Activated naive CD8-positive, alpha-beta T cell treated with anti-CD3 and anti-CD28 coated beads for 36 hours (primary cell): Measurements from ENCODE around the gene AGTRAP. TPM values are rescaled to one million over a fixed set of nuclear protein-coding genes. Genes with fewer than 3 reads are reported as not detected.

Source experiments
- DNase-seq: peaks from one replicate; pipeline ENCODE4 v3.0.0; 2021
- H3K27ac Mint-ChIP-seq: one replicate; pipeline ENCODE4 v1.8.0; 2022; ENCODE audit warnings: mild to moderate bottlenecking, moderate library complexity, mixed read lengths
- H3K27me3 Mint-ChIP-seq: one replicate; pipeline ENCODE4 v1.8.0; 2022; ENCODE audit warnings: mild to moderate bottlenecking, mixed read lengths
- H3K36me3 Mint-ChIP-seq: one replicate; pipeline ENCODE4 v1.8.0; 2021; ENCODE audit warnings: mild to moderate bottlenecking, mixed read lengths
- H3K4me1 Mint-ChIP-seq: one replicate; pipeline ENCODE4 v1.8.0; 2021; ENCODE audit warnings: mixed read lengths
- H3K4me3 Mint-ChIP-seq: one replicate; pipeline ENCODE4 v1.8.0; 2022; ENCODE audit warnings: mild to moderate bottlenecking, moderate library complexity, mixed read lengths
- H3K9me3 Mint-ChIP-seq: one replicate; pipeline ENCODE4 v1.8.0; 2022; ENCODE audit warnings: mixed read lengths
- total RNA-seq, 2 experiments: library from RNA; stranded (reverse); gene quantifications; one replicate each; pipeline ENCODE4 v1.2.3, GENCODE V29; 2021

AGTRAP gene
- total RNA-seq, 2 experiments from 2014 or later, result 10.2 to 11.0 TPM

DNA sequence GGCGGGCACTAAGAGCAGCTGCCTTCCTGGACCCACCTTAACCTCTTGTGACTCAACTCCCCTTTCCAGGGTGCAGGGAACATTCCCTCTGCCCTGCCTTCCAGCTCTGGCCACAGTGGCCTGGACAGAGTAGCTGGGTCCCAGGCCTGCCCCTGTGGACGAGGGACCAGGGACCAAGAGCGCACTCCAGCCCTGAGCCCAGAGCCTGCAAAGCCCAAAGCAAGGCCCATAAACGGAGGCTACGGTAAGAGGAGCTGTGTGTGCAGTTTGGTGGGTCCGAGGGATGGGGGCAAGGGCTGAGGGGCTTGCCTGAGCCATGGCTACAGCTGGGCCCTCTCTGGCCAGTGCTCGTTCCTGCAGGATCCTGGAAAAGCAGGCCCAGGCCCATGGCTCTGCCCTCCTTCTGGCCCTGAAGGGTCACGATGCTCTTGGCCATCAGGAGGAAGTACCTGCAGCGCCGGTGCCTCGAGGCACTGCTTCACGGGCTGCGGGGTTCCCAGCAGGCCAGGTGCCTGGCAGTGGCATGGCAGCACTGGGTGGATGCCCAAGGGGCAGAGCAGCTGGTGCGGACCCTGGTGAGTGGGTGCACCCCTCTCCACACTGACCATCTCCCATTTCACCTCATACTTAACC, 52.0 kb downstream of the AGTRAP start:
- Mint-ChIP-seq H3K27me3 (no peaks in the 10 kb centered on the region), H3K4me3 (no peak overlapping the region), H3K27ac (no peak overlapping the region), H3K9me3 (no peaks in the 10 kb centered on the region), H3K36me3 (peaks cover 4% of the 10 kb centered on the region), H3K4me1 (peaks cover 2% of the 10 kb centered on the region)
- no peak for DNase-seq

DNA sequence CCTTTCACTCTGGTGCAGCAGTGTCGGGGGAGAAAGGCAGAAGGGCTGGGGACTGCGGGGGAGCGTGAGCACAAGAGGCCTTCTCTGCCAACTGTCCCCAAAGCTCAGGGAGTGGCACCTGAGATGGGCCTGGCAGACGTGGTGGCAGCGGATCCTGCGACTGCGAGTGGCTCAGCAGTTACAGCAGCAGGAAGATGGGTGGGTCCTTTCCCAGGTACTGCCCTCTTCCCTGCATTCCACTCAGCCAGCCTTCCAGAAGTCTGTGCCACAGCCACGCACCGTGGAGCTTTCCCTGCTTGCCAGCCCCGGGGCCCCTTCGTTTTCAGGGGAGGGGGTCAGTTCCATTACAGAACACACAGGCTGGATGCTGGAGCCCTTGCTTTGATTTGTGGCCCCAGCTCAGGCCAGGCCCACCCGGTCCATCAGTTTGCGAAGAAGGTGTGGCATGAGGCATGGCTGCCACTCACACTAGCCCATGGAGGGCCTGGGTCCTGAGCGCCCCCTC, 52.7 kb downstream of the AGTRAP start:
- H3K36me3 Mint-ChIP-seq, result peaks cover 4% of the 10 kb centered on the region
- no peak overlapping the region for H3K4me3 Mint-ChIP-seq
- peaks cover 2% of the 10 kb centered on the region for H3K4me1 Mint-ChIP-seq
- no peaks in the 10 kb centered on the region for H3K9me3 Mint-ChIP-seq
- no peak for DNase-seq
- no peak overlapping the region for H3K27ac Mint-ChIP-seq
- H3K27me3 Mint-ChIP-seq, result no peaks in the 10 kb centered on the region

DNA sequence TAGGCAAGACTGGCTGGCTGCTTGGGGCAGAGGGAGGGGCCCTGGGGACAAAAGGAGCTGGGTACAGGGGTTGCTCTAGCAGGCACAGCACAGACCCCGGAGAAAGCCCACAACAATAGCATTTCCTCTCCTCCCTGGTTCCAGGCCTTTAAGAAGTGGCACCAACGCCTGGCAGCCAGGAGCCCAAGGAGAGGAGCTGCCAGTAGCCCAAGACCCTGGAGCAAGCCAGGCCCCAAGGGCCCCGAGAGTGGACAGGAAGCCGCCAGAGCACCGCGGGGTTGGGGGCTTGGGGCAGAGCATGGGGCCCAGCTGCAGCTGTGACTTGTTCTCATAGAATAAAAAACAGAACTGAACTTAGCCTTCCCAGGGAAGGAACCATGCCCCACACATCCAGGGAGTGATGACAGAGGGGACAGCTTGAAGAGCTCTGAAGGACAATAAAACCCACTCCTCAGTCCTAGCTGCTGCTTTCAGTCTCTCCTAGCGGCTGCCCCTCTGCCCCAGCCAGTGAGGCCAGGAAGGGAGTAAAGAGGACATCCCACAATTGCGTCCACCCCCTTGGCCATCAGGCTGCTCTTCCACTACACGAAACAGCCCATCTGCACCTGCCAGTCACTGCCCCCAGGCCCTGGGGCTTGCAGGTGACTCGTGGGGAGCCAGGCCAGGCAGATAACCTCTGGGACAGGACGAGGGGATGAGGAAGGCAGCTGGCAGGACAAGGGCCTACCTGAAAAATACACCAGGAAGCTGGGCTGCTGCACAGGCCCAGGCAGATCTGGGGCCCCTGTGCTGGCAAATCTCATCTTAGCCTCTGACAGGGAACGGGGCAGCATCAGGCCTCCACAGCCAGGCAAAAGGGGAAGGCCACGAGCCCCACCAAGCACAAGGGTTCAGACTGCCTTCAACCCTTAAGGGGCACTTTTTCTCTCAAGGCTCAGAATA, 53.5 kb downstream of the AGTRAP start:
- Mint-ChIP-seq H3K9me3 (no peaks in the 10 kb centered on the region), H3K4me1 (peaks cover 2% of the 10 kb centered on the region), H3K27me3 (no peaks in the 10 kb centered on the region), H3K4me3 (no peak overlapping the region), H3K36me3 (peaks cover 4% of the 10 kb centered on the region), H3K27ac (no peak overlapping the region)
- DNase-seq, result no peak

DNA sequence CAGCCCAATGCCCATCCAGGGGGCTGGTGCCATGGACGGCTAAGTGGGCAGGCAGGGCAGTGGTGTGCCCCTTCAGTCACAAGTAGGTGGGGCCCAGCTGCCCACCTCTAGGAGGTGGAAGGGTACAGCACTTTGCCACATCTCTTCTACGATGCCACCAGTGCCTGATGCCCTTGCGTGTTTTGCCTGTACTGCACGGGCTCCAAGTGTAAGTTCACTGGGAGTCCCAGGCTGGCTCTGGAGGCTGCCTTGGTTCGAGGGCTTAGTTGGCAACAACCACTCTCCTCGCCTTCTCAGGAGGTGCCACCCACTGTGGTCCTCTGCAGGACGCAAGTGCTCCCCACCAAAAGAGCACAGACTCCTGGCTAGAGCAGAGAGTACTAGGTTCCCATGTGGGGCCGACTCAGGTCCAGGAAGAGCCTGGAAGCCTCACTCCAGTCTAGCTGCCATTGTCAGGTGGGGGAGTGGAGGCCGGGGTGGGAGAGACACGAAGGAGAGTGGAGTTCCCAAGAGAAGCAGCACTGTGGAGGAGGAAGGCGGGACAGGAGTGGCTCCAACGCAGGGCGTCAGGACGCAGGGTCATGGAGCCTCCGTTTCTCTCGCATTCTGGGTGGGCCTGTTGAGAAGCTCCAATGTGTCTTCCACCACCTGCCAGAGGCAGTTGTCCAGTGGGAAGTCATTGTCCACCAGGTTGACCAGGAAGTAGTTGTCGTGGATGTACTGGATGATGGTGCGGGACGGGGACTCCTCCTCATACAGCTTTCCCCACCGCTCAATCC, 54.4 kb downstream of the AGTRAP start:
- Mint-ChIP-seq H3K27ac (peak overlapping the region; percentile 64), H3K4me3 (no peak overlapping the region), H3K9me3 (no peaks in the 10 kb centered on the region), H3K36me3 (peaks cover 4% of the 10 kb centered on the region), H3K4me1 (peaks cover 2% of the 10 kb centered on the region), H3K27me3 (no peaks in the 10 kb centered on the region)
- no peak for DNase-seq

DNA sequence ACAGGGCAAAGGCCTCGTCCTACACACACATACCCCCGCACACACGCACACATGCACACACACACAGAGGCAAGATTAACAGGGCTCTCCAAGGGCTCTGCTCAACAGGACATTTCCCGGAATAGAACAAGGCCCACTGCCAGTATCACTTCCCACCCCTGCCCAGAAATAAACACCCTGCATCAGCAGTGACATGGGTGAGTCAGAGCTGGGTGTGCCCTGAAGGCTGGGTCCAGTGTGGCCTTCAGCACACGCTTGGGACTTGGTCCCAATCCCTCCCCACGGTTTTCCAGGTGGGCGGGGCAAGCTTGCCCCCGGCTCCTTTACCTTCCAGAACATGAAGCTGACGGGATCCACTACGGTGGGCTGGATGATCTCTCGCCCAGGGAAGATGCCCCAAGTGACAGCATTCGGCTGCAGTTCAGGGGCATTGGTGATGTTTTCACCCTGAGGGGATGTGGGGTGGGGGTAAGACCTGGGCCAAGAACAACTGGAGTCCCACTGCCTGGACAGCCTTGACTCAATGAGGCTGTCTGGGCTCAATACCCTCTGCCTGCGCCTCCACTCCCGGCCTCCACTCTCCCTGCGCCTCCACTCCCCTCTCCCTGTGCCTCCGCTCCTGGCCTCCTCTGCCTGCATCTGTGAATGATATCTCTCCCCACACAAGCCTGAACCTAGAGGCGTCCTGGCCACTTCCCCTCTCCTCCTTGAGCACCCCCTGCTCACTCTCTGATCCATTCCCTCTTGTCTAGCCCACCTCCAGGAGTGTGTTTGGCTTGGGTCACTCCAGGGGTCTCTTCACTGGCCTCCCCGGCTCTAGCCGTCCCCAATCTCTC, 55.2 kb downstream of the AGTRAP start:
- H3K4me3 Mint-ChIP-seq, result no peak overlapping the region
- H3K27me3 Mint-ChIP-seq, result no peaks in the 10 kb centered on the region
- no peaks in the 10 kb centered on the region for H3K9me3 Mint-ChIP-seq
- peaks cover 4% of the 10 kb centered on the region for H3K36me3 Mint-ChIP-seq
- DNase-seq, result no peak
- H3K4me1 Mint-ChIP-seq, result no peaks in the 10 kb centered on the region
- H3K27ac Mint-ChIP-seq, result no peak overlapping the region

DNA sequence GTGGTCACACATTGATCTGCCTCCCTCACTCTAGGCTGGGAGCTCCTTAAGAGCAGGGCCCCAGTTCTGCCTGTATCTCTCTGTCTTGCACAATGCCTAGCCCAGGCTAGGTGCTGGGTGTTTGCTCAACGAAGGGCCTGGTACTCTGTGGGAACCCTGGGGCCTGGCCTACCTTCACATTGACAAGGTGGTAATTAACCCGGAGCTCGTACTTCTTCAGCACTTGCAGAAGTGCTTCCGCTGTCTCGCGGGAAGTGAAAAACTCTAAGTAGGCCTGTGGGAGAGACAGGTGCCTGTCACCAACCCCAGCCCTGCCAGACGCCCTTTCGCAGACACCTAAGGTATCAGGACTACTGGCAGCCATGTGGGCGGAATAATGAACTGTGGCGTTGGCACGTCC, 56.2 kb downstream of the AGTRAP start:
- no peaks in the 10 kb centered on the region for H3K4me1 Mint-ChIP-seq

DNA sequence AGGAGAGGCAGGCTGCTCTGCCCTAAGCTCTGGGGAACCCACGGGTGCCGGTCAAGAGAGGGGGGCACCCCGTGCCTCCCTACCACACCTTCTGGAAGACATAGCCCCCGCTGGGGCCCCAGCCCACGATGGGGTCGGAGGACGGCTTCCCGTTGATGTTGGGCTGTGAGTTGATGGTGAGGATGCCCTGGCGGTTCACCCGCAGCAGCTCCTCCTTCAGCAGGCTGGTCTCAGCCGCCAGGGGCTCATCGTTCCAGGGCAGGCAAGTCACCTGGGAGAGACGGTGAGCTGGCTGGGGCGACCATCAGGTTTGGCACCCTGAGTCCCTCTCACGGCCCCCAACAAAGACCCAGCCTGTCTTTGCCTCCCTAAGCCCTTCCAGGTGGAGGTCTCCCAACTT, 57.9 kb downstream of the AGTRAP start:
- Mint-ChIP-seq H3K27me3 (no peaks in the 10 kb centered on the region), H3K27ac (no peak overlapping the region), H3K9me3 (no peaks in the 10 kb centered on the region), H3K4me3 (no peak overlapping the region), H3K36me3 (peaks cover 4% of the 10 kb centered on the region), H3K4me1 (no peaks in the 10 kb centered on the region)
- DNase-seq, result no peak

More for the DNA sequence above, 56.2 kb downstream of the AGTRAP start:
- Mint-ChIP-seq H3K27ac (no peak overlapping the region), H3K4me3 (no peak overlapping the region), H3K36me3 (peaks cover 4% of the 10 kb centered on the region), H3K9me3 (no peaks in the 10 kb centered on the region), H3K27me3 (no peaks in the 10 kb centered on the region)
- no peak for DNase-seq

DNA sequence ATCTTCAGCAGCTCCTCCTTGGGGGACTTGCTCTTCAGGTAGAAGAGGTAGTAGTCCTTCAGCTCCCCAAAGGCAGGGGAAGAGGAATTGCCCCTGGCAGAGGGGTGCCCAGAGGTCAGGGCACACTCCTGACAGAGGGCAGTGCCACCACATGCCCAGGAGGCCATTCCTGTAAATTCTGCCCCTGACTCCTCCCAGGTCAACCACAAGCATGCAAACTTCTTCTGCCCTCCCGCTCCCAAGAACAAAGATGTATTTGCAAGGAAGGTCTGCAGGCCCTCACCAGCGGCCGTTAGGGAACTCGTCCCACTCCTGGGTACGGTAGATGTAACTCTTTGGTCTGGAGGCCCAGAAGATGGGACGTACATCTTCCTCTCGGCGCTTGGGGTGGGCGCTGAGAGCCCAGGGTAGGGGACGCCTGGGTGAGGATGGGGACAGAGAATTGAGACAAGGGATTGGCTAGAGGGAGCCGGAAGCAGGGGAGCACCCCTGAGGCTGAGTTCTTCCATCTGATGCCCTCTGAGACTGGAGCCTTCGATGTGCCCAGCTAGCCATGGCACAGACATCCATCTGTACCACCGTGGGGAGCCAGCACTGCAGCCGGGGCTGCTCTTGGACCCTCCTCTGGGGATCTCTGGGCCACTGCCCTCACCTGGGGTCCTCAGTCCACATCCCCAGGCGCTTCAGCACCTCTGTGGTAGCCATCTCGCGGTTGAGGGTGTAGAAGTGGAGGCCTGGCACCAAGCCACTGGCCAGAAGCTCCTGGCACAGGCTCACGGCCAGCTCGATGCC, 58.7 kb downstream of the AGTRAP start:
- H3K27me3 Mint-ChIP-seq, result no peaks in the 10 kb centered on the region
- no peak overlapping the region for H3K4me3 Mint-ChIP-seq
- H3K36me3 Mint-ChIP-seq, result peaks cover 4% of the 10 kb centered on the region

DNA sequence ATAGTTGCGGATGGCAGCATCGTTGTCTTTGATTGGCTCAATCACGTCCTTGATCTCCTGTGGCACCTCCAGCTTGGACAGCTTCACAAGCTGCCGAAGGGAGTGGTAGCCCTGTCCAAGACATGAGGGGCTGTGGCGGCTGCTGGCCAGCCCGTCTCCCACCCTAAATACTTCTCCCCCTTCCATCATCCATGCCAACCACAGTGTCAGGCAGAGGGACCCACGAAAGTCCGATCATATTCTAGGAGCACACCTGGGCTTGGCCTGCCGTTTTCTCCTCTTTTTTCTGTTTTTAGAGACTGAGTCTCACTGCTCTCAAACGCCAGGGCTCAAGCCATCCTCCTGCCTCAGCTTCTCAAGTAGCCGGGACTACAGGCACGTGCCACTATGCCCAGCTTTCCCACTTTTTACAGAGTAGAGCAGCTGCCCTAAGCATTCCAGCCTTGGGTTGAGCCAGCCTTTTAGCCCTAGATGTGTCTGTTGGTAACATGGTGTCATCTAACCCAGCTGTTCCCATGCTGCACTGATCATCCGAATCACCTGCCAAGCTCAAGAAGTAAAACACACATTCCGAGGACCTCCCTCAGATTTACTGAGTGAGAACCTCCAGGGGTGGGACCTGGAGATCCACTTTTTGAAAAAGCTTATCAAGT, 59.4 kb downstream of the AGTRAP start:
- Mint-ChIP-seq H3K27ac (no peak overlapping the region), H3K27me3 (no peaks in the 10 kb centered on the region), H3K4me1 (no peaks in the 10 kb centered on the region), H3K9me3 (no peaks in the 10 kb centered on the region), H3K36me3 (peaks cover 4% of the 10 kb centered on the region), H3K4me3 (no peak overlapping the region)
- DNase-seq, result no peak

More for the DNA sequence above, 58.7 kb downstream of the AGTRAP start:
- DNase-seq, result no peak
- Mint-ChIP-seq H3K9me3 (no peaks in the 10 kb centered on the region), H3K4me1 (no peaks in the 10 kb centered on the region), H3K27ac (no peak overlapping the region)

DNA sequence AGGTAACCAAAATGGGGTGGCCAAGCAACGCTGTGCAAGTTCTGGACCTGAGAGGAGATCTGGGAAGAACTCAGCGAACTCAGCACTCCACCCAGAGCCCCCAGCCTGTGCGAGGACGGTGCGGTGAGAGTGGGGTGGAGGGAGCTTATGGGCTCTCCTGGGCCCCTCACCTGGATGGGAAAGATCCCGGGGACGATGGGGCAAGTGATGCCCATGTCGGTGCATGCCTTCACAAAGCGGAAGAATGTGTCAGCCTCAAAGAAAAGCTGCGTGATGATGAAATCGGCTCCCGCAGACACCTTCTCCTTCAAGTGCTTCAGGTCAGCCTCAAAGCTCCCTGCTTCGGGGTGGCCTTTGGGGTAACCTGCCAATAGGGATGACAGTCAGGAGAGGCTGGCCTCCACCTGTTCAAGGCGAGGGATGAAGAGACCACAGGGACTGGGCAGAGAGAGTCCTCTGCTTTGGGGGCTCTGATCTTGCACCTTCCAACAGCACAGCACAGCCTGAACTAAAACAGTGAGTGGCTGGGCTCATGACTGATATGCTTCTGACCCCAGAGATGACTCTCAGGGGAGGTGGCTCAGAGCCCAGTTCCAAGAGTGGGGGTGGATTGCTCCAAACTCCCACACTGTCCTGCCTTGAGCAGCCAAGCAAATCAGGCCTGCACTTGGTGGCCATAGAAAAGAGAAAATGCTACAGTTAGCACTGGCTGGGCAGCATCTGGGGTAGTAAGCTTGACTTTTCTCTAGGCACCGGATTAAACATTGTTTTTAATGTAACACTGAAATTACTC, 60.3 kb downstream of the AGTRAP start:
- Mint-ChIP-seq H3K36me3 (peaks cover 4% of the 10 kb centered on the region), H3K27me3 (no peaks in the 10 kb centered on the region), H3K4me1 (no peaks in the 10 kb centered on the region), H3K27ac (no peak overlapping the region), H3K4me3 (no peak overlapping the region), H3K9me3 (no peaks in the 10 kb centered on the region)
- DNase-seq, result no peak

DNA sequence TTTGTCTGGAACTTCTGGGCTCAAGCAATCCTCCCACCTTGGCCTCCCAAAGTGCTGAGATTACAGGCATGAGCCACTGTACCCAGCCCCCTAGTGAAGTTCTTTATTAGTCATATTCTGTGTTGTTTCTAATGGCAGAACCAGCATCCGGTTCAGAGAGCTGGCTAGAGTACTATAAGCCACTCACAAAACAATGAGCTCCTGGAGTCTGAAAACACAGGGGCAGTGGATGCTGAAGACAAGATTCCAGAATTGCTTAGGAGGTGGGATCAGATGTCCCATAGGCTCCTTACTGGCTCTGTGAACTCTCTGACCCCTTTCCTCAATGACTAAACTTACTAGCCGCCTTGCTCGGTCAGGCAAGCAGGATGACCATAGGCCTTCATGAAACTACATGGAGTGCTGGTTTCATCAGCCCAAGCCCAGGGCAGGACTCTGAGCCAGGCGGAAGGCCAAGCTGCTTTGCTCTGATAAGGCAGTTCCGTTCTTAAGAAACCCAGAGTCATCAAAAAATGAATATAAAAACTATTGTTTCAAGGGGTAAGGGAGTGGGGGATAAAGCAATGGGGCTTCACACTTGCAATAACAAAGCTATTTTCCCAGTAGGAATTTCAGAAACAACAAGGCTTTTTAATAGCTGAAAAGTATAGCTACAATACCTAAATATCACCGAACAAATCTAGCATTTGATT, 61.7 kb downstream of the AGTRAP start:
- Mint-ChIP-seq H3K9me3 (no peaks in the 10 kb centered on the region), H3K4me3 (no peak overlapping the region), H3K27me3 (no peaks in the 10 kb centered on the region), H3K36me3 (no peaks in the 10 kb centered on the region), H3K27ac (no peak overlapping the region), H3K4me1 (peaks cover 8% of the 10 kb centered on the region)
- no peak for DNase-seq

DNA sequence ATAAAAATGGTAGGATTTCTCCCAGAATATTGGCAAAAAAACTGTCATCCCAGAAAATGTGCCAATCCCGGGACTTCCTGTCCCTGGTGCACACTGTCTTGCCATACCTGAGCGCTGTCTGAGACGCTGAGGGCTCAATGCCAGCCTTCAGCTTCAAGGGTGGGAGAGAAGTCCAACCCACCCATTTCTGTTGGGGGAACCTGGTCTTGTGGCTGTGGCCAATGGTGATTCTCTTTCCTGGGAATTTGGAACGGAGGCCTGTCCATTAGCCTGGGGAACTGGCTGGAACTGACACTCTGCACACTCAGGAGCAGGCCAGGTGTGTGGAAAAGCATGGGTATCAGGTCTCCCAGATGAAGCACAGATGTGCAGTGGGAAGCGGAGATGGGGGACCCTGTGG, 63.2 kb downstream of the AGTRAP start:
- Mint-ChIP-seq H3K4me3 (no peak overlapping the region), H3K4me1 (peaks cover 21% of the 10 kb centered on the region), H3K27ac (no peak overlapping the region), H3K27me3 (no peaks in the 10 kb centered on the region), H3K9me3 (no peaks in the 10 kb centered on the region), H3K36me3 (no peaks in the 10 kb centered on the region)
- no peak for DNase-seq
